Mammary epithelial cell (primary cell): ENCODE results near the gene ATPAF1.

Experiments
- EZH2 ChIP-seq: IDR thresholded peaks from 2 replicates; pipeline ENCODE4 v1.6.1; 2012; ENCODE audit warnings: low read length, inconsistent platforms, borderline replicate concordance
- TF ChIP-seq, protein P1 (sequence below), 2 donors: IDR thresholded peaks in 1 of 2; conservative IDR thresholded peaks in 1 of 2; 2 replicates each; pipeline ENCODE4 v1.5.1; 2011 to 2012; ENCODE audit warnings: inconsistent platforms in 2 of 2, low read length in 2 of 2, mild to moderate bottlenecking in 2 of 2, control low read depth in 1 of 2, low read depth in 1 of 2; ENCODE audit not compliant: insufficient read depth in 1 of 2; ENCODE audit errors: extremely low read depth in 1 of 2

GRCh38 chr1:46585312-46585938, 82.7 kb downstream of the ATPAF1 start:
- TF ChIP-seq, protein P1, sequence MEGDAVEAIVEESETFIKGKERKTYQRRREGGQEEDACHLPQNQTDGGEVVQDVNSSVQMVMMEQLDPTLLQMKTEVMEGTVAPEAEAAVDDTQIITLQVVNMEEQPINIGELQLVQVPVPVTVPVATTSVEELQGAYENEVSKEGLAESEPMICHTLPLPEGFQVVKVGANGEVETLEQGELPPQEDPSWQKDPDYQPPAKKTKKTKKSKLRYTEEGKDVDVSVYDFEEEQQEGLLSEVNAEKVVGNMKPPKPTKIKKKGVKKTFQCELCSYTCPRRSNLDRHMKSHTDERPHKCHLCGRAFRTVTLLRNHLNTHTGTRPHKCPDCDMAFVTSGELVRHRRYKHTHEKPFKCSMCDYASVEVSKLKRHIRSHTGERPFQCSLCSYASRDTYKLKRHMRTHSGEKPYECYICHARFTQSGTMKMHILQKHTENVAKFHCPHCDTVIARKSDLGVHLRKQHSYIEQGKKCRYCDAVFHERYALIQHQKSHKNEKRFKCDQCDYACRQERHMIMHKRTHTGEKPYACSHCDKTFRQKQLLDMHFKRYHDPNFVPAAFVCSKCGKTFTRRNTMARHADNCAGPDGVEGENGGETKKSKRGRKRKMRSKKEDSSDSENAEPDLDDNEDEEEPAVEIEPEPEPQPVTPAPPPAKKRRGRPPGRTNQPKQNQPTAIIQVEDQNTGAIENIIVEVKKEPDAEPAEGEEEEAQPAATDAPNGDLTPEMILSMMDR (conservative IDR thresholded peaks at IDR 0.05 in 1 of 2, IDR thresholded peaks at IDR 0.05 in 1 of 2; ENCODE audit: extremely low read depth in 1 of 2, insufficient read depth in 1 of 2, low read depth in 1 of 2, low read length in 2 of 2): no peak
- TF ChIP-seq EZH2: no peak
